Measurements from ENCODE around the gene MEGF6.

MEGF6 gene

GRCh38 chr1:3520419-3521378 lies 90.6 kb downstream of the MEGF6 start:
- no peaks in the 10 kb centered on the region for H3K36me3 Mint-ChIP-seq
- no peaks in the 10 kb centered on the region for H3K9me3 Mint-ChIP-seq
- H3K4me1 Mint-ChIP-seq: no peaks in the 10 kb centered on the region
- H3K4me3 Mint-ChIP-seq: no peak overlapping the region
- no peak for DNase-seq (ENCODE audit: low spot score in 2 of 2)
- ATAC-seq: no peak
- H3K27ac Mint-ChIP-seq: no peak overlapping the region

GRCh38 chr1:3519301-3519885 lies 91.9 kb downstream of the MEGF6 start:
- no peaks in the 10 kb centered on the region for H3K4me1 Mint-ChIP-seq
- H3K27ac Mint-ChIP-seq: no peak overlapping the region
- H3K4me3 Mint-ChIP-seq: no peak overlapping the region
- no peak for DNase-seq (ENCODE audit: low spot score in 2 of 2)
- no peaks in the 10 kb centered on the region for H3K36me3 Mint-ChIP-seq
- no peak for ATAC-seq
- no peaks in the 10 kb centered on the region for H3K9me3 Mint-ChIP-seq

- Mint-ChIP-seq H3K4me1 (no peaks in the 10 kb centered on the region), H3K9me3 (no peaks in the 10 kb centered on the region), H3K36me3 (no peaks in the 10 kb centered on the region), H3K4me3 (no peak overlapping the region), H3K27ac (no peak overlapping the region)
- ATAC-seq: no peak
- DNase-seq (ENCODE audit: low spot score in 2 of 2): no peak
Observed at GRCh38 chr1:3518756-3519155, 92.6 kb downstream of the MEGF6 start.

GRCh38 chr1:3518256-3518655 lies 93.1 kb downstream of the MEGF6 start:
- Mint-ChIP-seq H3K36me3 (no peaks in the 10 kb centered on the region), H3K9me3 (no peaks in the 10 kb centered on the region), H3K4me3 (no peak overlapping the region), H3K4me1 (no peaks in the 10 kb centered on the region), H3K27ac (no peak overlapping the region)
- DNase-seq (ENCODE audit: low spot score in 2 of 2) (peak; percentile 18 to 68), ATAC-seq (no peak)

GRCh38 chr1:3516911-3517675 lies 94.2 kb downstream of the MEGF6 start:
- H3K4me1 Mint-ChIP-seq: no peaks in the 10 kb centered on the region
- ATAC-seq: no peak
- no peak overlapping the region for H3K4me3 Mint-ChIP-seq
- no peak for DNase-seq (ENCODE audit: low spot score in 2 of 2)
- no peak overlapping the region for H3K27ac Mint-ChIP-seq
- no peaks in the 10 kb centered on the region for H3K36me3 Mint-ChIP-seq
- H3K9me3 Mint-ChIP-seq: no peaks in the 10 kb centered on the region

GRCh38 chr1:3516481-3516869 lies 94.8 kb downstream of the MEGF6 start:
- no peak for ATAC-seq

GRCh38 chr1:3515774-3516480 lies 95.4 kb downstream of the MEGF6 start:
- DNase-seq (ENCODE audit: low spot score in 2 of 2): no peak
- no peaks in the 10 kb centered on the region for H3K9me3 Mint-ChIP-seq
- no peak overlapping the region for H3K4me3 Mint-ChIP-seq
- no peak for ATAC-seq
- no peaks in the 10 kb centered on the region for H3K36me3 Mint-ChIP-seq
- H3K27ac Mint-ChIP-seq: no peak overlapping the region
- no peaks in the 10 kb centered on the region for H3K4me1 Mint-ChIP-seq

More at GRCh38 chr1:3516481-3516869, 94.8 kb downstream of the MEGF6 start:
- Mint-ChIP-seq H3K4me1 (no peaks in the 10 kb centered on the region), H3K4me3 (no peak overlapping the region), H3K36me3 (no peaks in the 10 kb centered on the region), H3K9me3 (no peaks in the 10 kb centered on the region), H3K27ac (no peak overlapping the region)
- DNase-seq (ENCODE audit: low spot score in 2 of 2): no peak

GRCh38 chr1:3515272-3515671 lies 96.0 kb downstream of the MEGF6 start:
- no peak overlapping the region for H3K27ac Mint-ChIP-seq

GRCh38 chr1:3514404-3514803 lies 96.9 kb downstream of the MEGF6 start:
- Mint-ChIP-seq H3K9me3 (no peaks in the 10 kb centered on the region), H3K27ac (no peak overlapping the region), H3K36me3 (no peaks in the 10 kb centered on the region), H3K4me3 (no peak overlapping the region), H3K4me1 (no peaks in the 10 kb centered on the region)
- no peak for DNase-seq (ENCODE audit: low spot score in 2 of 2)
- ATAC-seq: no peak

More at GRCh38 chr1:3515272-3515671, 96.0 kb downstream of the MEGF6 start:
- Mint-ChIP-seq H3K9me3 (no peaks in the 10 kb centered on the region), H3K36me3 (no peaks in the 10 kb centered on the region), H3K4me3 (no peak overlapping the region), H3K4me1 (no peaks in the 10 kb centered on the region)
- ATAC-seq (no peak), DNase-seq (ENCODE audit: low spot score in 2 of 2) (no peak)

- H3K9me3 Mint-ChIP-seq: no peaks in the 10 kb centered on the region
- no peaks in the 10 kb centered on the region for H3K4me1 Mint-ChIP-seq
- H3K4me3 Mint-ChIP-seq: no peak overlapping the region
- no peak for DNase-seq (ENCODE audit: low spot score in 2 of 2)
- H3K36me3 Mint-ChIP-seq: no peaks in the 10 kb centered on the region
- no peak overlapping the region for H3K27ac Mint-ChIP-seq
- ATAC-seq: no peak
Observed at GRCh38 chr1:3511856-3512255, 99.5 kb downstream of the MEGF6 start.

- H3K4me3 Mint-ChIP-seq: no peak overlapping the region
- ATAC-seq: no peak
- H3K27ac Mint-ChIP-seq: no peak overlapping the region
- H3K4me1 Mint-ChIP-seq: no peaks in the 10 kb centered on the region
- DNase-seq (ENCODE audit: low spot score in 2 of 2): no peak
- H3K36me3 Mint-ChIP-seq: no peaks in the 10 kb centered on the region
- no peaks in the 10 kb centered on the region for H3K9me3 Mint-ChIP-seq
Observed at GRCh38 chr1:3511306-3511705, 100.0 kb downstream of the MEGF6 start.

GRCh38 chr1:3510956-3511250 lies 100.4 kb downstream of the MEGF6 start:
- H3K4me3 Mint-ChIP-seq: no peak overlapping the region
- H3K36me3 Mint-ChIP-seq: no peaks in the 10 kb centered on the region
- no peaks in the 10 kb centered on the region for H3K4me1 Mint-ChIP-seq
- H3K9me3 Mint-ChIP-seq: no peaks in the 10 kb centered on the region
- DNase-seq (ENCODE audit: low spot score in 2 of 2): no peak
- no peak for ATAC-seq
- H3K27ac Mint-ChIP-seq: no peak overlapping the region

- ATAC-seq (no peak), DNase-seq (ENCODE audit: low spot score in 2 of 2) (no peak)
- Mint-ChIP-seq H3K36me3 (no peaks in the 10 kb centered on the region), H3K27ac (no peak overlapping the region), H3K4me3 (no peak overlapping the region), H3K4me1 (no peaks in the 10 kb centered on the region), H3K9me3 (no peaks in the 10 kb centered on the region)
Observed at GRCh38 chr1:3510136-3510955, 101.0 kb downstream of the MEGF6 start.

- ATAC-seq (no peak), DNase-seq (ENCODE audit: low spot score in 2 of 2) (no peak)
- Mint-ChIP-seq H3K36me3 (no peaks in the 10 kb centered on the region), H3K4me3 (no peak overlapping the region), H3K27ac (no peak overlapping the region), H3K4me1 (no peaks in the 10 kb centered on the region), H3K9me3 (no peaks in the 10 kb centered on the region)
Observed at GRCh38 chr1:3509721-3510120, 101.6 kb downstream of the MEGF6 start.

All from stimulated activated effector memory CD8-positive, alpha-beta T cell treated with anti-CD3 and anti-CD28 coated beads, Interleukin-12 subunit alpha, Interleukin-12 subunit beta, amount 100 ng/mL, for 72 hours (primary cell).